Measurements from ENCODE around the gene STAG3. TPM values are rescaled to one million over a fixed set of nuclear protein-coding genes. Genes with fewer than 3 reads are reported as not detected.
A peak's percentile ranks its signal among the peaks of the same experiment; 100 is the strongest.
"Not testable (repeated sequence)": the region's sequence is repeated elsewhere in the genome, so short reads cannot be mapped to it uniquely, and the experiment has no call there.

Gene STAG3
- total and polyA plus RNA-seq, 10 of the 15 experiments (the other 5 are each of a cell fraction or from before 2014, with no cell fraction given) = 73.0 to 306 (median 120) TPM

DNA sequence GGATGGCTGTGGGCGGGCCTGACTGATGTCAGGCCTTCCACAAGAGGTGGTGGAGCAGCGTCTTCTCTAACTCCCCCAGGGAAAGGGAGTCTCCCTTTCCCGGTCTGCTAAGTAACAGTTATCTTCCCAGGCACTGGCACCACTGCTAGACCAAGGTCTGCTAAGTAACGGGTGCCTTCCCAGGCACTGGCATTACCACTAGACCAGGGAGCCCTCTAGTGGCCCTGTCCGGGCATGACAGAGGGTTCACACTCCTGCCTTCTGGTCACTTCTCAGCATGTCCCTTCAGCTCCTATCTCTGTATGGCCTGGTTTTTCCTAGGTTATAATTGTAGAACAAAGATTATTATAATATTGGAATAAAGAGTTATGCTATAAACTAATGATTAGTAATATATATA lies 40.2 kb downstream of the STAG3 start:
- H3K27me3 ChIP-seq (replicated peaks in 1 of 2; ENCODE audit: control insufficient read depth in 2 of 2, insufficient read depth in 2 of 2, low read length in 1 of 2); H3K9ac ChIP-seq (ENCODE audit: control insufficient read depth, insufficient read depth, low read length); FAIRE-seq; DNase-seq (ENCODE audit: low read depth, low spot score); H2AFZ ChIP-seq (ENCODE audit: control insufficient read depth, low read depth, low read length); H4K20me1 ChIP-seq (ENCODE audit: control insufficient read depth, insufficient read depth); H3K4me3 ChIP-seq; ATAC-seq; H3K36me3 ChIP-seq (ENCODE audit: control insufficient read depth in 2 of 2, insufficient read depth in 2 of 2, low read length in 1 of 2); H3K9me3 ChIP-seq (replicated peaks; ENCODE audit: control insufficient read depth, insufficient read depth, low read length); H3K4me2 ChIP-seq (ENCODE audit: control insufficient read depth, insufficient read depth); in situ Hi-C loops (cut with MboI); BruUV-seq (replicated peaks): not testable (repeated sequence)
- Histone ChIP-seq H3K27ac (ENCODE audit: control insufficient read depth, insufficient read depth) (peak overlapping the region; percentile 99), H3K4me1 (ENCODE audit: control insufficient read depth, insufficient read depth, low read length) (peaks cover 68% of the 10 kb centered on the region), H3K79me2 (ENCODE audit: control insufficient read depth, insufficient read depth, low read length) (peaks cover 44% of the 10 kb centered on the region)
- SMC1A ChIA-PET (ENCODE audit: uncharacterized antibody, unreplicated experiment) = interaction anchor here (0.6 to 14.7 kb wide), 13 partner anchors 8 to 190 kb away, joined by 3 to 140 read pairs (median 6); partner anchors contain the start of genes AP4M1, LAMTOR4 and MCM7
- intact Hi-C loops (cut with micrococcal nuclease; ENCODE audit: unreplicated experiment) = loop anchor here (2.0 to 5.0 kb wide), 3 partner anchors 27 to 71 kb away; partner anchors contain the start of genes GPC2, LAMTOR4 and STAG3
- 0% methylated on average over 1 of the region's 5 CpGs for WGBS (ENCODE audit: insufficient coverage, insufficient replicate concordance, low lambda C conversion rate, missing lambda C conversion rate)
- RAD21 ChIA-PET (ENCODE audit: unreplicated experiment) = interaction anchor here (0.6 to 5.8 kb wide), 11 partner anchors 8 to 150 kb away, joined by 3 to 49 read pairs (median 6); partner anchors contain the start of genes GAL3ST4 and LAMTOR4
- POLR2A ChIA-PET = interaction anchor here (0.6 to 4.6 kb wide), 12 partner anchors 7 to 189 kb away, joined by 3 to 25 read pairs (median 5); partner anchors contain the start of genes AP4M1 and MCM7
- CTCF ChIA-PET = interaction anchor here (0.7 to 8.3 kb wide), 18 partner anchors 9 to 190 kb away, joined by 3 to 113 read pairs (median 6); partner anchors contain the start of genes GPC2, LAMTOR4 and STAG3
- 0 out of 2 replicates have a peak, but pooled peaks have one; percentile 34 for TF ChIP-seq NFIC (IDR thresholded peaks at IDR 0.05; ENCODE audit: low read depth, low read length)
- TF ChIP-seq EED (IDR thresholded peaks at IDR 0.05; ENCODE audit: low read depth) = peak; percentile 53
- 0 out of 2 replicates have a peak, but pooled peaks have one; percentile 8 for TF ChIP-seq CREM (IDR thresholded peaks at IDR 0.05; ENCODE audit: low read depth)
- TF ChIP-seq, protein P1, sequence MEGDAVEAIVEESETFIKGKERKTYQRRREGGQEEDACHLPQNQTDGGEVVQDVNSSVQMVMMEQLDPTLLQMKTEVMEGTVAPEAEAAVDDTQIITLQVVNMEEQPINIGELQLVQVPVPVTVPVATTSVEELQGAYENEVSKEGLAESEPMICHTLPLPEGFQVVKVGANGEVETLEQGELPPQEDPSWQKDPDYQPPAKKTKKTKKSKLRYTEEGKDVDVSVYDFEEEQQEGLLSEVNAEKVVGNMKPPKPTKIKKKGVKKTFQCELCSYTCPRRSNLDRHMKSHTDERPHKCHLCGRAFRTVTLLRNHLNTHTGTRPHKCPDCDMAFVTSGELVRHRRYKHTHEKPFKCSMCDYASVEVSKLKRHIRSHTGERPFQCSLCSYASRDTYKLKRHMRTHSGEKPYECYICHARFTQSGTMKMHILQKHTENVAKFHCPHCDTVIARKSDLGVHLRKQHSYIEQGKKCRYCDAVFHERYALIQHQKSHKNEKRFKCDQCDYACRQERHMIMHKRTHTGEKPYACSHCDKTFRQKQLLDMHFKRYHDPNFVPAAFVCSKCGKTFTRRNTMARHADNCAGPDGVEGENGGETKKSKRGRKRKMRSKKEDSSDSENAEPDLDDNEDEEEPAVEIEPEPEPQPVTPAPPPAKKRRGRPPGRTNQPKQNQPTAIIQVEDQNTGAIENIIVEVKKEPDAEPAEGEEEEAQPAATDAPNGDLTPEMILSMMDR (IDR thresholded peaks at IDR 0.05 in 2 of 3, conservative IDR thresholded peaks at IDR 0.05 in 1 of 3; ENCODE audit: control insufficient read depth in 2 of 3, extremely low read depth in 1 of 3, insufficient read depth in 1 of 3, low read depth in 3 of 3, low read length in 3 of 3) = peak; percentile 21 to 41 (median 33); a peak in 4 of 6 replicates
- peak; percentile 24; the same call in 1 of the 2 replicates for TF ChIP-seq RAD21 (IDR thresholded peaks at IDR 0.05; ENCODE audit: insufficient read depth, low read depth, low read length)
- TF ChIP-seq SMC3 (IDR thresholded peaks at IDR 0.05; ENCODE audit: borderline replicate concordance, low read length) = peak; percentile 2; the same call in 1 of the 2 replicates
